ENCODE results near the gene CMTM2. TPM values are rescaled to one million over a fixed set of nuclear protein-coding genes. Genes with fewer than 3 reads are reported as not detected.

The CMTM2 gene, protein sequence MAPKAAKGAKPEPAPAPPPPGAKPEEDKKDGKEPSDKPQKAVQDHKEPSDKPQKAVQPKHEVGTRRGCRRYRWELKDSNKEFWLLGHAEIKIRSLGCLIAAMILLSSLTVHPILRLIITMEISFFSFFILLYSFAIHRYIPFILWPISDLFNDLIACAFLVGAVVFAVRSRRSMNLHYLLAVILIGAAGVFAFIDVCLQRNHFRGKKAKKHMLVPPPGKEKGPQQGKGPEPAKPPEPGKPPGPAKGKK
- total RNA-seq (2014; rRNA removed; shearing (Covaris generic); ENCODE audit: low replicate concordance): not detected in 2 replicates

DNA sequence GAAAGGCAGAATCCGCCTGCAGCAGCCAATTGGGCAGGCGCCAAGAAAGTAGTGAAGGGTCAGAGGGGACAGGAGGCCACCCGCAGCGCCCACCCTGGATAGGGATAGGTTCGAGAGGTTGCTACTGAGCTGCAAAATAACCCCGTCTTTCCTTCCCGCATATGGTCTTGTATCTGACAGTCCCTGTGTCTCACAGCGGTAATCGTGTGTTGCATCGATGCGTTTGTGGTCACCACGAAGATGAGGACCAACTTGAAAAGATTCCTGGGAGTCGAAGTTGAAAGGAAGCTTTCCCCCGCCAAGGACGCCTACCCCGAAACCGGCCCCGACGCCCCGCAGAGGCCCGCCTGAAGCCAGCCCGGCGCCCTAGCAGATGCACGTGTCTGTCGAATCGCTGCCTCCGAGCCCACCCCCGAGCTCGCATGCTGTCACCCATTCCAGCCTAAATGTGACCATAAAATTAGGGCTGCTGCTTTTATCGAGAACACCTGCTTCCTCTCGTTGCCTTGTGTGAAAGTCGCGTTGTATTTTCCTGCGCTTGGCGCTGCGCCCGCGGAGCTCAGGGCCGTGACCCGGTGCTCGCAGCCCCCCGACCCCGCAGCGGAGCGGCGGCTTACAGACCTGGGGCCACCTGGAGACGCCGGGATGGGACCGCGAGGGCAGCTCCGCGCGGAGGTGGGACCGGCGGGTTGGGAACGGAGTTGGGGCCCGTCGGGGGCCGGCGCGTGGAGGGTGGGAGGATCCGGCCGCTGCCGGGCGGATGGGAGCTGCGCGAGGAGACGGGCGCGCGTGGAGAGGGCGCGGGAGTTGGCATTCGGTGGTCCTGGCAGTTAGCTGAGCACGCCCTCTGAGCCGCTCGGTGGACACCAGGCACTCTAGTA is at the start of gene CMTM2:
Gene CMTM2, plus strand, starts transcription at position 813 of the 881 bp plus-strand sequence. CDS start 145 bp downstream, outside the sequence.
- no peaks in the 10 kb centered on the region for H3K9me3 ChIP-seq
- DNase-seq: no peak
- H3K27me3 ChIP-seq: no peaks in the 10 kb centered on the region
- H3K36me3 ChIP-seq: no peaks in the 10 kb centered on the region
- no peak within 1 kb of the TSS for H3K4me3 ChIP-seq

DNA sequence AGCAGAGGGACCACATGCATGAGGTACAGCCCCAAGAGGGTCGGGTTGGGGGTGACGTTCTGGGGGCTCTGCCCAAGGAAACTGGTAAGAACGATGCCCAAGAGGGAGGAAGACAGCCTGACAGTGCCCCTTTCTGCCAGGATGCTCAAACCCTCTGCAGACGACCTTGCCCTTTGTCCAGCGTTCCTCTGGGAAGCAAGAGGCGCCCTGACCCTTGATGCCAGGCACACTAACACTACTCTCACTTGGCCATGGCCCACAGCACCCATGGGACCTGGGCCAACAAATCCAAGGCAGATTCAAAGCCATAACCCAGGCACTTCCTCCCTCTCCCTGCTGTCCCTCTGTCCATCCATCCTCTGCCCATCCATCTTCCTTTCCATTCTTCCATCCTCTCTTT is 49.8 kb upstream of the CMTM2 start:
- no peak for DNase-seq
- Histone ChIP-seq H3K36me3 (no peaks in the 10 kb centered on the region; the same call in 1 of the 2 replicates), H3K27me3 (no peaks in the 10 kb centered on the region), H3K9me3 (no peaks in the 10 kb centered on the region), H3K4me3 (no peak overlapping the region)

DNA sequence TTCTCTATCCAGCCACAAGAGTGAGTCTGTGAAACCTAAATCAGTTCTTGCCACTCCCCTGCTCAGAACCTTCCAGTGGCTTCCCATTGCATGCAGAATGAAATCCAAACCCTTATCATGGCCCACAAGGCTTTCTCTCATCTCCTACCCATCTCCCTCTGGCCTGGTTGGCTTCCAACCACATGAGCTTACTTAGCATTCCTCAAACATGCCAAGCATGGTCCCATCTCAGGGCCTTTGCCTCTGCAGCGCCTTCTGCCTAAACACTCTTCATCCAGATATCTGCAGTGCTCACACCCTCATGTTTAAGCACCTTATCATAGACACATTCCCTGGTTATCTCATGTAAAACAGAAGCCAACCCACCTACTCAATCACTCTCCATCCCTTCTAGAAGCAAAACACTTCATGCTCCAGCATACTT is 44.9 kb upstream of the CMTM2 start:
- H3K36me3 ChIP-seq: no peaks in the 10 kb centered on the region
- no peak for DNase-seq
- H3K9me3 ChIP-seq: no peaks in the 10 kb centered on the region
- no peaks in the 10 kb centered on the region for H3K27me3 ChIP-seq
- H3K4me3 ChIP-seq: no peak overlapping the region

DNA sequence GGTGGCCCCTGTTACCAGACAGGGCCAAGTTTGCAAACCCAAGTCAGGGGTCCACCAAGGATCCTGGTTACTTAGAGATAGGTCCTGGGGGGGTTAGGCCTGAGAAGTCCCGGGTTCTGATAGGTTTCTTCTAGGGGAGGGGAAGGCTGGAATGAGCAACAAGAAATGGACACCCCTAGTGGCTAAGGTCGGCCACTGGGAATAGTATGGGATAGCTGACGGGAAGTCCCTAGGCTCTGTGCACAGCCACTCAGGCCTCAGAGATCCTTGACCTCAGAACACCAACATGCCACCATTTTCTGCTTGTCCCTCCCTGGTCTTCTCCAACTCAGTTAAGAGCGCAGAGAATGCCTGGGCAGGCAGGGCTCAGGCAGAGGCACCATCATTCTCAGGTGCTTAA is 42.7 kb upstream of the CMTM2 start:
- DNase-seq: no peak
- H3K27me3 ChIP-seq: no peaks in the 10 kb centered on the region
- H3K9me3 ChIP-seq: no peaks in the 10 kb centered on the region
- no peaks in the 10 kb centered on the region for H3K36me3 ChIP-seq
- H3K4me3 ChIP-seq: no peak overlapping the region

DNA sequence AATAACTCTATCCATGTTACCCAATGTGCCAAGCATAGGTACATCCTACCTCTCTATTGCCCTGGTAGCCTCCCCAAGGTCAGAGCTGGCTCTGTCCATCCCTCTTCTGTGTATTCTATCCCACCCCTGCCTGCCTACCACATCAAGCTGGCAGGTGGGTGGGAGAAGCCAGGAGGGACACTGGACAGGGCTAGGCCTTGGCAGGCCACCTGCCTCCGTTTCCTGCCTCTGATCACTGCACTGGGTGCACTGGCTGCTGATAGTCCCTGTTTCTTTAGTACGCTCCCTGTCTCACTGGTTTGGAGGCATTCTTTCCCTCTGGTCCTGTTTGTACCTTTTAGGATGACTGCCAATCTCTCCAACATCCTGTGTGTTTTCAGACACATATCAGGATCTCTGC is 42.0 kb upstream of the CMTM2 start:
- Histone ChIP-seq H3K4me3 (no peak overlapping the region), H3K27me3 (no peaks in the 10 kb centered on the region), H3K36me3 (no peaks in the 10 kb centered on the region), H3K9me3 (no peaks in the 10 kb centered on the region)
- DNase-seq: no peak

DNA sequence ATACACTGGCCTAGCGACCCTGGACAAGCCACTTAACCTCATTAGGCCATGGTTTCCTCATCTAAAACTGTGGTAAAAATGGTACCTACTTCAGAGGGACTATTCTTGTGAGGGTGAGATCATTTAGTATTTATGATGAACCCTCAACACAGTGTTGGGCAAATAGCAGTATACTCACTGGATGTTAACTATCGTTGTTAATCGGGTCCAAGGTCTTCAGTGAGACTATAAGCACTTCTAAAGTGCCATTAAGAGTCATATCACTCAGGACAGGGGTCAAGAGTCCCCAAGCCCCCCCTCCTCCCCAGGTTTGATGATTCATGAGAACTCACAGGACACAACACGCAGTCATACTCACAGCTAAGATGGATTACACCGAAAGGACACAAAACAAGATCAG is 40.4 kb upstream of the CMTM2 start:
- Histone ChIP-seq H3K36me3 (no peaks in the 10 kb centered on the region), H3K27me3 (no peaks in the 10 kb centered on the region), H3K9me3 (no peaks in the 10 kb centered on the region), H3K4me3 (no peak overlapping the region)
- DNase-seq: no peak

DNA sequence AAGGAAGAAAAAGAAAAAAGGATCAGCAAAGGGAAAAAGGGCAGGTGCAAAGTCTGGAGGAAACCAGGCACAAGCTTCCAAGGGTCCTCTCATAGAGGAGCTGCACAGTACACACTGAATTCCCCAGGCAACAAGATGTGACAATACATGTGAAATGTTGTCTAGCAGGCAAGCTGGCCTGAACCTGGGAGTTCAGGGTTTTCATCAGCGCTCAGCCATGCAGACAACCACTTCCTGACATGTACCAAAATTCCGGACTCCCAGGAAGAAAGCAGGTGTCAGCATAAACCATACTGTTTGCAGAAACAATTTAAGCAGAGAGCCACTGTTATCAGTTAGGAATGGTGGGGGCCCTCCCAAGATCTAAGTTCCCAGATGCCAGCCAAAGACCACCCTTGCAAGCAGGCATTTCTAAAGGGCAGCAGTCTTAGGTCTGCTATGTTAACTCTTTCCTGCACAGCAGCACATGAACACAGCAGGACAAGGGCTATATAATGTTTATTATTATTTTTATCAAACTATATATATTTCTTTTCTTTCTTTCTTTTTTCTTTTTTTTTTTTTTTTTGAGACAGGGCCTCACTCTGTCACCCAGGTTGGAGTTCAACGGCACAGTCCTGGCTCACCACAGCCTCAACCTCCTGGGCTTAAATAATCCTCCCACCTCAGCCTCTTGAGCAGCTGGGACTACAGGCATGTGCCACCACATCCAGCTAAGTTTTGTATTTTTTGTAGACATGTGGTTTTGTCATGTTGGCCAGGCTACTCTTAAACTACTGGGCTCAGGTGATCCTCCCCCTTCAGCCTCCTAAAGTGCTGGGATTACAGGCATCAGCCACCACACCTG is 39.4 kb upstream of the CMTM2 start:
- DNase-seq: no peak
- Histone ChIP-seq H3K4me3 (no peak overlapping the region), H3K9me3 (no peaks in the 10 kb centered on the region)

DNA sequence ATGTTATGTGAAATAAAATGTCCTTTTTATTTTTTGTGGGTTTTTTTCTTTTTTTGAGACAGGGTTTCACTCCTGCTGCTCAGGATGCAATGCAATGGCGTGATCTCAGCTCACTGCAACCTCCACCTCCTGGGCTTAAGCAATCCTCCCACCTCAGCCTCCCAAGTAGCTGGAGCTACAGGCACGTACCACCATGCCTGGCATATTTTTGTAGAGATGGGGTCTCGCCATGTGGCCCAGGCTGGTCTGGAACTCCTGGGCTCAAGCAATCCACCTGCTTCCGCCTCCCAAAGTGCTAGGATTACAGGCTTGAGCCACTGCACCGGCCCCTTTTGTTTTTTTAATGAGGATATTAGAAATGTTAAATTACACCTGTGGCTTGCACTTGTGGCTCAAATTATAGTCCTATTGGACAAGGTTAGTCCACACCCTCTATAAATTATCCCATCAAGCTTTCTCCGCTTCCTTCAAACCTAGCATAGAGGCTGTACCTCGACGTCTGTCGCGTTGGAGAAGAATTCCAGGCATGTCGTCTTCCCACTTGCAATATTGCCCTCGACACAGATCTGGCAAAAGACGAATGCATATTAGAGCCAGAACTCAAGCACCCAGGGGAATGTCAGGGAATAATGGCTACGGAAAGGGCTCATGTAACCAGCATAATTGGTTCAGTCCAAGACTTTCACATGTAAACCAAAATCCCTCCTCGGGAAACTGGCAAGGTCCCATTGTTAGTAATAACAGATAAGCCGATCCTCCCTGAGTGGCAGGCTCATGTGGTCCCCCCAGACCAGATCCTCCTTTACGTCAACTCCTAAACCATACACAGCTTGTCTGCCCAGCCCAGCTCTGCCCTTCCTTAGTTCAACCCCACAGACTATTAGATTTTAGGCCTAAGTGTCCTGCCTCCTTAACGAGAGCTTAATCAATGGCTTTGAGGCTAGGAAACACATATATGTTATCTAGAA is 37.6 kb upstream of the CMTM2 start:
- Histone ChIP-seq H3K9me3 (no peaks in the 10 kb centered on the region), H3K36me3 (no peaks in the 10 kb centered on the region), H3K4me3 (no peak overlapping the region), H3K27me3 (no peaks in the 10 kb centered on the region)
- DNase-seq: no peak

More for the DNA sequence above, 39.4 kb upstream of the CMTM2 start:
- Histone ChIP-seq H3K27me3 (no peaks in the 10 kb centered on the region), H3K36me3 (no peaks in the 10 kb centered on the region)

DNA sequence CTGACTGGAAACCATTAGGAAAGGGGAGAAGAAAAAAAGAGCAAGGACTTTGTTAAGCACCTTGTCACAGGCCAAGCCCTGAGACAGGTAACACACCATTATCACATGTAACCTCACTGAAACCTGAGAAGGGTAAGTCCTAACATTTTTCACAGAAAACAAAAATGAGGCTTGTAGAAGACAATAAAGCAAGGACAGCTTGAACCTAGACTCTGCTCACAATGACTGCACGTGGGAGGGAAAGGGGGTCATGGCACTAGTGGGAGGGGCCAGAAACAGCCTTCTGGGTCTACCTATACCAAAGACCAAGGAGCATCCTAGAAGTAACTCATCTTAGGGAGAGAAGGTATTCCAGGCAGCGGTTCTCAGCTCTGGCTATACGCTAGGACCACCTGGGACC is 36.9 kb upstream of the CMTM2 start:
- Histone ChIP-seq H3K36me3 (no peaks in the 10 kb centered on the region), H3K4me3 (no peak overlapping the region), H3K27me3 (no peaks in the 10 kb centered on the region), H3K9me3 (no peaks in the 10 kb centered on the region)
- DNase-seq: no peak

DNA sequence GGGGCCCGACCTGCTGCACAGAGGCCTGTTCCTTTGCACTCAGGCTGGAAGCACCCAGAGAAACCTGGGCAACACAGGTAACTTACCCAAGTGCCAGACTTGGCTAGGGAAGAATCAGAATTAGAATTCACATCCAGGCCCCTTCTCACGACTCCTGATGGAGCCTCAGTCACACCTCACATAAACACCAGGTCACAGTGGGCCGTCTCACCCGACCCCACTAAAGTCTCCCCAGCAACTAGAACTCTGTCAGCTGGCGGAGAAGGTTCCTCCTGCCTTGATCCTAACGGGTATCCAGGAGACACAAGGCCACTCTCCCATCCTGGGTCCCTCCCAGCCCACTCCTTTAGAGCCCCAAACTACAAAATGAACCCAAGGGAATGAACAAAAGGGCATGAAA is 35.7 kb upstream of the CMTM2 start:
- no peak overlapping the region for H3K4me3 ChIP-seq
- H3K36me3 ChIP-seq: no peaks in the 10 kb centered on the region
- no peak for DNase-seq
- no peaks in the 10 kb centered on the region for H3K9me3 ChIP-seq
- H3K27me3 ChIP-seq: no peaks in the 10 kb centered on the region

DNA sequence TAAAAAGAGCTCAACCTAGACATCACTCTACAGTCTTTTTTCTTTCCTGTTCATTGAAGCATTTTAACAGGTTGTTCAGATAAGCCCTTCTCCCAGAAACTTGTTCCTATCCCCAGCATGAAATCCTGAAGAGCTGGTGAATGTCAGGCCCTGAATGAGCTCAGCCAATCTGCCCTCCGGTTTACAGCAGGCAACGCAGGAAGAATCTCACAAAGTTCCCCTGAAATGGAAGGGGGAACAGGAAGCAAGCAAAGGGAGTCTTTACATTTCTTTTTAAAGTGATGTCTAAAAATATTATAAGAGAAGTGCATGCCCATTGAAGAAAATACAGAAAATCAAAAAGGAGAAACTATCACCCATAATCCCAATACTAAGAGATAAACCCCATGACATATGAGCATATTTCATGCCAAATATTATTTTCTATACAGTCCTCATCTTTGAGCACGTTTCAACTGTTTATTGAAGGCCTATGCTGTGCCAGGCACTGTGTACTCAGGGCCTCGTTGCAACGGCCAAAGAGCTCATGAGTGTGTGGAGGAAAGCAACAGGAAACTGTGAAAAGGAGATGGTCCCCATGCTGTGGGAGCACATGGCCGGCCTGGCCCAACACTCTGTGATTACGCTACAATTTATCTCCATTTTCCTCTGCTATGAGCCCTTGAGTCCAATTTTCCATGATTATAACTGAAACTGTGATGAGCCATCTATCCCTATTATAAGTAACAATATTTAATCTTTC is 35.1 kb upstream of the CMTM2 start:
- no peak for DNase-seq
- no peak overlapping the region for H3K4me3 ChIP-seq
- H3K36me3 ChIP-seq: no peaks in the 10 kb centered on the region
- no peaks in the 10 kb centered on the region for H3K27me3 ChIP-seq
- H3K9me3 ChIP-seq: no peaks in the 10 kb centered on the region

DNA sequence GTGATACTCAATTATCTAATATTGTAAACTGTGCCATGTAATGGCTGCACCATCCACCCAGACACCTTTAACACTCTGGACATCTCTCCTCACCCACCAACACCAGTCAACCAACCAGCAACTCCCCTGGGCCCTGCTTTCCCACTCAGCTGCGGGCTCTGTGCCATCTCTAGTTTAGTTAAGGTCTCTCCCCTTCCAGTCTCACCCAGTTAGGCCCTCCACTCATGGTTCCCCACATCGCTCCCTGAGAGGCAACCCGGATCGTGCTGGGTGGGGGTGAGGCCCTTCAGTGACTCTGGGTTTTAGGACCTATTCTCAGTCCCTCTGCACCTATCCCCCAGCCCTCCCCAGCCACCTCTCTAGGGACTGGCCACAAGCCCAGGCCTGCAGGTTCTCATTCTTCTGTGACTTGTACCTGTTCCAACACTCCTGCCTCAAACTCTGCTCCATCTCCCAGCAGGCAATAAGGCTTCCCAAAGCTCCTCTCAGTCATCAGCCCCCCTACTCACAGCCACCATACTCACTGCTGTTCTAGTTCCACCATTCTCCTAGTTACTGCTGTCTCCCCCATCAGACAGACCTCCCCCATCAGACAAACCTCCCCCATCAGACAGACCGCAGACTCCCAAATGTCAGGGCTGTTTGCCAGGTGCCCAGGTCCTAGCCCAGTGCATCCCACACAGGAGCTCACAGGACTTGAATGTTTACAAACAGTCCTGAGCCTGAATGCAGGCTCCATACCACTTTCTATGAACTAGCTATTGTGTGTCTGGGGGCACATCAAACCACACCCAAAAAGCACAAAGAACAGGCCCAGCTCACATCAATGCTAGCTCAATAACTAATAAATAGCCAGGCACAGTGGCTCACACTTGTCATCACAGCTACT is 31.9 kb upstream of the CMTM2 start:
- no peak for DNase-seq
- no peaks in the 10 kb centered on the region for H3K27me3 ChIP-seq

DNA sequence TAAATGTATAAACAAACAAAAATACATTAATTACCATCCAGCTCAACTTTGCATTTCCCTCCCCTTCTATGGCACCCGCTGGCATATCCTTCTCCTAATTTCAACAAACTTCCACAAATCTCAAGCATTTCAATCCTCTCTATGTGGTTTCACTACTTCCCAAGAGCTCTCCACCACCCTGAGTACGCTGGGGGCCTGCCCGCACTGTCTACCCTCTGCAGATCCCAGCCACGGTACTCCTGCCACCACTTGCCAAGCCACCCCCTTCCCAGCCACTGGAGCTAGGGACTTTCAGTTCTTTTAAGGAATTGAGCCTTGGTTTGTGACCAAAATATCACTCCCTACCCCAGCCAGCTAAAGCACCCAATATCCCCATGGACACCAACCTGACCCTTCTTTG is 31.2 kb upstream of the CMTM2 start:
- H3K9me3 ChIP-seq: no peaks in the 10 kb centered on the region
- no peaks in the 10 kb centered on the region for H3K36me3 ChIP-seq
- H3K27me3 ChIP-seq: no peaks in the 10 kb centered on the region
- no peak overlapping the region for H3K4me3 ChIP-seq
- no peak for DNase-seq

More for the DNA sequence above, 31.9 kb upstream of the CMTM2 start:
- Histone ChIP-seq H3K4me3 (no peak overlapping the region), H3K36me3 (no peaks in the 10 kb centered on the region), H3K9me3 (no peaks in the 10 kb centered on the region)

DNA sequence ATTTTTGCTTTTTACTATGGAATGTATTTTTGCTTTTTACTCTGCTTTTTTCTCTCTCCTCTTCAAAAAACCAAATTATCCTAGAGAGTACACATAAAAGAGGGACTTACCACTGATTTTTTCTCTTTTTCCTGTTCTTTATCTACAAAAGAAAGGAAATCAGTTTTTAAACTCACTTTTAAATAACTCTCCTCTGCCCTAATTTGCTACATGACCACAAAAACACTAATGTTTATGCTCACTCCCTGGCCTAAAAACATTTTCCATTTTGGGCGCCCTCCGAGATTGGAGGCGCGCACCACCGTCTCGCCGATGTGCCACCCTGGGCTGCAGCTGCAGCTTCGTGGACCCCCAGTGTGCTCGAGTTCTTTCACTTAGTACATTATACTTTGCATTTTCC is 30.4 kb upstream of the CMTM2 start:
- DNase-seq: no peak
- no peaks in the 10 kb centered on the region for H3K36me3 ChIP-seq
- no peaks in the 10 kb centered on the region for H3K27me3 ChIP-seq
- H3K9me3 ChIP-seq: no peaks in the 10 kb centered on the region
- peak overlapping the region; percentile 59 for H3K4me3 ChIP-seq

Data from MG63 (cell line).